Activated naive CD4-positive, alpha-beta T cell treated with Interleukin-2 at 50 U/mL for 16 hours (primary cell): ENCODE data around the gene SLC39A13.
A peak's percentile ranks its signal among the peaks of the same experiment; 100 is the strongest.

Source experiments
- DNase-seq: peaks from one replicate; pipeline ENCODE4 v3.0.0-alpha.2; 2020

The SLC39A13 gene

DNA sequence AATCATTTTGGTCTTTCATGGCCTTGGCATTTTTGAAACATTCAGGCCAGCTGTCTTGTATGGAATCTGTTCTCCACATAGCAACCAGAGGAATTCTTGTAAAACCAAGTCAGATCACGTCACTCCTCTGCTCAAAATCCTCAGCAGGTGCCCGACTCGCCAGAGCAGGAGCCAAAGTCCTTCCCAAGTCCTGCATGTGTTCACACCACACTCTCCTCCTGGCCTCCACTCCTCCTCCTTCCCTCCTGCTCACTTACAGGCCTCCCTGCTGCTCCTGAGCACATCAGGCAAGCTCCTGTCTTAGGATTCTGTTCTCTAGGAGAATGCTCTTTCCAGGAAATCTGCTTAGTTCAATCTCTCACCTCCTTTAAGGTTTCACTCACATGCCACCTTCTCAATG is 24.8 kb downstream of the SLC39A13 start:
- DNase-seq: no peak

DNA sequence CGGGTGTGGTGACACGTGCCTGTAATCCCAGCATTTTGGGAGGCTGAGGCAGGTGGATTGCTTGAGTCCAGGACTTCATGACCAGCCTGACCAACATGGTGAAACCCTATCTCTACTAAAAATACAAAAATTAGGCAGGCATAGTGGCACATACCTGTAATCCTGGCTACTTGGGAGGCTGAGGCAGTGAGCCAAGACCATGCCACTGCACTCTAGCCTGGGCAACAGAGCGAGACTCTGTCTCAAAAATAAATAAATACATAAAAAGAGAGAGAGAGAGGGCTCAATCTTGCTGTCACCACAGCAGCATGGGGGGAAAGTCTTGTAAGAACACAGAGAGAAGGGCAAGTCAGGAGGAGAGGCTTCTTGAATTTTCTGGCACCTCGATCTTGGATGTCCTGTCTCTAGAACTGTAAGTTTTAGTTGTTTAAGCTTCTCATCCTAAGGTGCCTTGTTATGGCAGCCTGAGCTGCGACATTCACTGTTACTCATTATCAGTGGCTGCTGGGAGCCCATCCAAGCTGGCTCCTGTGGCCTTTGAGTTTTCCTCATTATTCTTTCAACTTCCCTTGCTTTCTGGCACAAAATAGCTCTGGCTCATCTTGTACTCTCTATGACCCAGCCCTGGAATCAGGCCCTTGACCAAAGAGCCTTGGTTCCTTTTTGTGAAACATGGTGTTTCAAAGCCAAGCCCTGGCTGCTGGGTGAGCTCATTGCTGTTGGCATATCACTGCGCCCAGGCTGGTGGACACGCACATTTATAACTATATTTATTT is 25.8 kb downstream of the SLC39A13 start:
- no peak for DNase-seq

DNA sequence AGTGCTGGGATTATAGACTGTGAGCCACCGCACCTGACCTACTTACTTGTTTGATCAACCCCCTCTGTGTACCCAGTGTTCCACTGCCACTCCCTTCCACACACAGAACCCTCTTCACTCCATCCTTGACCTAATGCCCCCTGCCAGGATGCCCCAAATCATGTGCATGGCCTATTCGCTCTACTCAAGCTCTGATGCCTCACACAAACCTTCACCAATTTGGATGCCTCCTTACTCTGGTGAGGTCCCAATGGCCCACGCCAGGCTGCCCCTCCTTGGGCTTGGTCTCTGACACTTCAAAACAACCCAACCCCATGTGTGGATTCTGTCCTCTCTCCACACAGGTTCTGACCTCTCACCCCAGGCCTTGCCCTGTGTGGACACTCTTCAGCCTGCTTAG is 27.3 kb downstream of the SLC39A13 start:
- no peak for DNase-seq

DNA sequence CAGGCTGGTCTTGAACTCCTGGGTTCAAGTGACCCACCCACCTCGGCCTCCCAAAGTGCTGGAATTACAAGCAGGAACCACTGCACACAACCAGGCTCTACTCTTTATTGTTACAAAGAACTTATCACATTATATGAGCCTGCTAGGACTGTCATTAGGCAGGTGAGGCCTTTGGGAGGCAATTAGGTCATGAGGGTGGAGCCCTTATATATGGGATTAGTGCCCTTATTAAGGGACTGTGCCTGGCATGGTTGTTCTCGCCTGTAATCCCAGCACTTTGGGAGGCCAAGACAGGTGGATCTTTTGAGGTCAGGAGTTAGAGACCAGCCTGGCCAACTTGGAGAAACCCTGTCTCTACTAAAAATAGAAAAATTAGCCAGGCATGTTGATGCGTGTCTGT is 28.3 kb downstream of the SLC39A13 start:
- DNase-seq: no peak

DNA sequence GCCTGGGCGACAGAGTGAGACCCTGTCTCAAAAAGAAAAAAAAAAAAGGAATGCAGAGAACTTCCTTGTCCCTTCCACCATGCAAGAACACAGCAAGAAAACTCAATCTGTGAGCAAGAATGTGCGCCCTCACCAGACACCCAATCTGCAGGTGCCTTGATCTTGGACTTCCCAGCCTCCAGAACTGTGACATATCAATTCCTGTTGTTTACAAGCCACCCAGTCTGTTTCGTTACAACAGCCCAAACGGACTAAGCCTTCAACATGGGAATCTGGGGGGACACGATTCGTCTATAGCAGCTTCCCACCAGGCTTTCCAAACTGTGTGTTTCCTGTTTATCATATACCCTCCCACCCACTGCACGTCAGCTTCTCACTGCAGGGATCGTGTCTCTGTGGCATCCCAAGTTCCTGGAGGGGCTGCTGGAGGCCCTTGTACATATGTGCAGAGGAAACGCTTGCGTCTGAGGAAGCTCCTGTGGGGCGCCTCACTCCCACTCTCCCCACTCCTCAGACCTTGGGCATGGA is 28.9 kb downstream of the SLC39A13 start:
- DNase-seq: no peak

DNA sequence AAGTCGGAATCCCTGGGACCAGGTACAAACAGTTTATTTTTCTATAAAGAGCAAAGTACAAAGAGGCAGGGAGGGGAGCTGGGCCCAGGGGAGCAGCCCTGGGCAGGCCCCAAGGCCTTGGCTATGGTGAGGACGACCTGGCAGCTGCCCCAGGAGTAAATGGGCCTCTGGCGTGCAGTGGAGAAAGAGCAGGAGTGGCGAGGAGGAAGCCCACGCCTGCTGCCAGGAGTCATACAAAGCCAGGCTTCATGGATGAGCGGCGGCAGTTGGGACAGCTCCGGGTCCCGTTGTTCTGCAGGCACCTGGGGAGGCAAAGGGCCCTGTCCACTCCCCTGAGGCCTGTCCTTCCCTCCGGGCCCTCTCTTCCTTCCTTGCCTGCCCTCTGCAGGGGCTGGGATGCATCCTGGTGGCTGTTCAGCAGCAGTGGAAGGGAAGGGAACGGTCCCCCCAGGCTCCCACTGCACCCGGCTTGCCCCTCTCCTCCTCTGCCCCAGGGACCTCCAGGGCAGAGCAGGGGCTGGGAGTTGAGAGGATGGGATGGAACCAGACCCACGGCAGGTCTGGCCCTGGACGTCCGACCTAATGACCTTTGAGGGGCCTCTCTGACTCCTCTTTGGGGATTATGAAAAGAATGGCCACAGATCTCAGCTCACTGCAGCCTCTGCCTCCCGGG is 29.5 kb downstream of the SLC39A13 start:
- DNase-seq: no peak

DNA sequence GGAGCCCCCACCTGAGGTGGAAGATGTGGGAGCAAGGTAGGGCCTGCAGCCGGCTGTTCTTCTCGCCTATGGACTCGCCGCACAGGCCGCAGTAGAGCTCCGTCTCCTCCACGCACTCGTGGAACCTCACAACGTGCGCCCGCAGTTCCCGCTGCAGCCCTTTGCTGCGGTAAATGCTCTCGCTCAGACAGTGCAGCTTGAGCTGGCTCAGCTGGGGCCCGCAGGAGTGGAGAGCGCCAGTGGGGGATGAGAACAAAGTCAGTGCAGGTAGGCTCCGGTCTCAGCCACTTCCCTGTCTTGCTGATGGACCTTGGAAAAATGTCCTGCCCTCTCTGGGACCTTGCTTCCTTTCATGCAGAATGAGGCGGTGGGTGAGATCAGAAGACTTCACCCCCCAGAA is 30.3 kb downstream of the SLC39A13 start:
- DNase-seq: no peak

DNA sequence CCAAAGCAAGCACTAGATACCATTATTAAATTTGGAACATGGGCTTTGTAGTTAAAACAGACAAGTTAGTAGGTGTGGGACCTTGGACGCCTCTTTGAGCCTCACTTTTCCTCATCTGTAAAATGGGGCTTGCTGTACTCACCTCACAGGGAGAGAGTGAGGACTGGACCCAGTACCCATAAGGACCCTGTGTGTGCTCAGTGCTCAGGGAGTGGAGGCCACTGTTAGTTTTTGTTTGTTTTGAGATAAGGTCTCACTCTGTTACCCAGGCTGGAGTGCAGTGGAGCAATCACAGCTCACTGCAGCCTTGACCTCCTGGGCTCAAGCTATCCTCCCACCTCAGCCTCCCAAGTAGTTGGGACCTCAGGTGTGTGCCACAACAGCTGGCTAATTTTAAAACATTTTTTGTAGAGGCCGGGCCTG is 31.7 kb downstream of the SLC39A13 start:
- DNase-seq: no peak

DNA sequence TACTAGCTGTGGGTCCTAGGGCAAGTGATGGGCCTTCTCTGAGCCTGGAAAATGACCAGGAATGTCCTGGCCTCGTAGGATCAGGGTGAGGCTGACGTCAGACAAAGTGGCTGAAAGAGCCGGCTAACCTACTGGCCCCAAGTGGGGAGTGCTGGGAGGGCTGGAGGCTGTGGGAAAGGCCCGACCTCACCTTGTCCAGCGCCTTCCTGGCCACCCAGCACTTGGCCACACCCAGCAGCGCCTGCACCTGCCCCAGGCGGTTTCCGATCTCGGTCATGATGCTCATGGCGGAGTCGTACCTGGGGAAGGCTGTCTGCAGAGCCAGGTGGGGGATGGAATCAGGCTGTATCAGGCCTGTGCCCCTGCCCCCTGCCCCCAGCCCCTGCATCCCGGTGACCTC is 33.0 kb downstream of the SLC39A13 start:
- no peak for DNase-seq

DNA sequence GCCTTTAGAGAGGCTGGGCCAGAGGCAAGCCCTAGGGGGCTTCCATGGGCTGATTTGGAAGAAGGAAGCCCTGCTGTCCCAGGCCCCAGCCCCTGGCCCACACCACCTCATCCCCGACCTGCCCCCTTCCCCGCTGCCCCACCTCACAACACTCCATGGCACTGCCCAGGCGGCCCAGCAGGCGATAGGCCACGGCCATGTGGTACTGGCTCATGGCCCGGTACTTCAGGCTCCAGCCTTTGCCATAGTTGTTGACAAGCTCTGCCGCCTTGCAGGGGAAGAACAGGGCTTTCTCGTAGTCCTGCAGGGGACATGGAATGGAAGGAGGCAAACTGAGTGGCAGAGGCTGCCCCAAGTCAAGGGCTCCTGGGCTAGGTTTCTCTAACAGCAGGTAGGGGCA is 34.1 kb downstream of the SLC39A13 start:
- DNase-seq: no peak

DNA sequence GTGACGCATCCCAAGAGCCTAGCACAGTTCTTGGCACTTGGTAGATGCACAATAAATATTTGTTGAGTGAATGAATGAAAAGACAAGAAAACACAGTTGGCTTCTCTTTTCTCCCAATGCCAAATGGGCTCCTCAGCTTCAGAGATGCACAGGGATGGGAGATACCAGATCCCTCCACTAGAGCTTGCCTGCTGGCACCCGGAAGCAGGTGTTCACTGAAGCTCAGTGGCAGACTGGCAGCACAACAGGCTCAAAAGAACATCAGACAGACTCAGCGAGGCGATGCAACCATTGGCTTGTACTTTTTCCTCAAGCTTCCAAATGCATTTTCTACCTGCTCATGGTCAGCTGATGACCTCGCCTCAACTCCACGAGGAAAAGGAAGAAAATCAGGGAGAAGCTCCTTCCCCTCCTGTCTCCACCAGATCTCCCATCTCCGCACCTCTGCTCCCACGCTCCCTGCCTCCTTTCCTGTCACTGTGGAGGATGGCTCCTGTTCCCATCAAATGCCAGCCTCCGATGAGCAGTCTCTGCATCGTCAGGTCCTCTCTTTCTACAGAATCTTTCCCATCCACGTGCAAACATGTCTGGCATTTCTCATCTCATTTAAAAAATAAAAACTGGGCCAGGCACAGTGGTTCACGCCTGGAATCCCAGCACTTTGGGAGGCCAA is 34.8 kb downstream of the SLC39A13 start:
- no peak for DNase-seq

DNA sequence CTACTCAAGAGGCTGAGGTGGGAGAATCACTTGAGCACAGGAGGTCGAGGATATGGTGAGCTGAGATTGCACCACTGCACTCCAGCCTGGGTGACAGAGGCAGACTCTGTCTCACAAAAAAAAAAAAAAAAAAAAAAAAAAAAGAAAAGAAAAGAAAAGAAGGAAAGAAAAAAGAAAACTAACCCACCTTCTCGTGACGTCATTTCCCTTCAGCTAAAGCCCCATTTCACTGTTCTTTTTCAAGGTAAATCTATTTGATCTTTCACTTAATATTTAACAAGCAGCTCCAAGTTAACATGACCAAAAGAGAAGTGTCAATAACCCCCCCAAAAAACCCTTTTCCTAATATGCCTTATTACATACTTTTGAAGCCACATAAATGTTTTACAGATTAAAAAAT is 35.4 kb downstream of the SLC39A13 start:
- no peak for DNase-seq

DNA sequence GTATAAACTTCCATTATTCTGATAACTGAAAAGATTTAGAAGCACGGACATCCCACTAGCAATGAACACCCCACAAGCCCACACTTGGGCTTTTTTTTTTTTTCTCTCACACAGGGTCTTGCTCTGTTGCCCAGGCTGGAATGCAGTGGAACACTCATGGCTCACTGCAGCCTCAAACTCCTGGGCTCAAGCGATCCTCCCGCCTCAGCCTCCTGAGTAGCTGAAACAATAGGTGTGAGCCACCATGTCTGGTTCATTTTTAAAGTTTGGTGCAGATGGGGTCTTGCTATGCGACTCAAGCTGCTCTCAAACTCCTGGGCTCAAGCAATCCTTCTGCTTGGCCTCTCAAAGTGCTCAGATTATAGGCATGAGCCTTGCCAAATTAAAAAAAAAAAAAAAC is 37.5 kb downstream of the SLC39A13 start:
- DNase-seq: no peak

DNA sequence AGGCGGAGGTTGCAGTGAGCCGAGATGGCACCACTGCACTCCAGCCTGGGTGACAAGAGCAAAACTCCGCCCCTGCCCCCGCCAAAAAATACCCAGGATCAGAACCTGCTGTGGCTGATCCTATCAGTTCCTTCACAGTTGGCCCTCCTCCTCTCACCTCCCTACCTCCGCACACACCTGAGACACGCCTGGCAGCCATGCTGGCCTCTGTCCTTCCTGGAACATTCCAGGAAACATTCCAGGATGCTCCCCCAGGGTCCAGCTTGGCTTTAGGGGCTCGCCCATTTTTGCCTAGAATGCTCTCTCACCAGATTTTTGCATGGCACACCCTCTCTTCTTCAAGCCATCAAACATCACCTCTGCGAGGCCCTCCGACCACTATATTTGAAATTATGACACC is 38.4 kb downstream of the SLC39A13 start:
- DNase-seq: no peak

DNA sequence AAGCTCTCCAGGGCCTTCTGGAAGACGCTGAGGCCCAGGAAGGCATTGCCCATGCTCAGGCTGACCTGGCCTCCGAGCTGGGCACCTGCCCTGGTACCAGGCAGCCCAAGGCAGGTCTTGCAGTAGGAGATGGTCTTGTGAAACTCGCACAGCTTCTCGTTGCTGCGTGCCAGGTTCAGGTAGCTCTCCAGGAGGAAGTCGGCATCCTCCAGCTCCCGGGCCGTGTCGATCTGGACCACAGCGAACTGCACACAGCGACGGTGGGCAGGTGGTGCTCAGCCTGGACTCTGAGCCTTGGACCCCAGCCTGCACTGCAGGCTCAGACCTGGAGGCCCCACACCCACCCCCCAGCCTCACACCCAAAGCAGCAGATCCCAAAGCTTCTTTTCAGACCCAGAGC is 39.5 kb downstream of the SLC39A13 start:
- DNase-seq: no peak

DNA sequence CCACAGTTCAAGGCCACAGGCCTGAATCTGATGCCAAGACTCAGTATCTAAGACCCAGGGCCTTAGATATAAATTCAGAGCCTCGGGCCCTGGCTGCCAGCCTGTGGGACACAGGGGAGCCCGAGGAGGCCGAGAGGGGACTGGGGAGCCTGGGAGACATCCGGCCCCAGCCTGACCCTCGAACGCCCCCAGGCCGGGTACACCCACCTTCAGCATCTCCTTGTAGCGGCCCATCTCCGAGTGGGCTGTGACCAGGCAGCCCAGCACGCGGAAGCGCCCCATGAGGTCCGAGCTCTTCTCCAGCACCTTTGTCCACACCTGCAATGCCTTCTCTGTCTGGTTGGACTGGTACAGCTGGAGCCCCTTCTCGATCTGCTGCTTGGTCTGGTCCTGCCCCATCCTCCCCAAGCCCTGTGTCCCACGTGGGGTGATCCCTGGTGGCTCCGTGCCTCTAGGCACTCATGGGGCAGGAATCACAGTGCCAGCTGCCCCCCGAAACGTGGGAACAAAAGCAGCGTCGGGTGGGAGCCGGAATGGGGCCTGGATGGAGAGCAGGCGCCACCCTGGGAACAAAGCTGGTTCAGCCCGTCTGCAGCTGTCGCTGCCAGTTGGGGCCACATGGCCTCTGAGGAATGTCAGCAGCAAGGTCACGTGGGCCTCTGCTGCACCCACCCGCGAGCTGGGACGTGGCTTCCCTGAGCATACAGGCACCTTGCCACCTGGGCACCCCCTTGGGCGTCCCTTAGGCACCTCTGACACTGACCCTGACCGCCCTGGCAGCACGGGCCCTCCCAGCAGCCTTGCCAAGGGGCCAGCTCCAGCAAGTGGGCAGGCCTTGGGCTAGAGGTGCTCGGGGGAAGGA is 40.4 kb downstream of the SLC39A13 start, which contains the start of gene RAPSN:
Gene RAPSN, minus strand, starts transcription at position 571 of the 862 bp plus-strand sequence. Its CDS starts 172 bp downstream, at position 399.
- DNase-seq: no peak

DNA sequence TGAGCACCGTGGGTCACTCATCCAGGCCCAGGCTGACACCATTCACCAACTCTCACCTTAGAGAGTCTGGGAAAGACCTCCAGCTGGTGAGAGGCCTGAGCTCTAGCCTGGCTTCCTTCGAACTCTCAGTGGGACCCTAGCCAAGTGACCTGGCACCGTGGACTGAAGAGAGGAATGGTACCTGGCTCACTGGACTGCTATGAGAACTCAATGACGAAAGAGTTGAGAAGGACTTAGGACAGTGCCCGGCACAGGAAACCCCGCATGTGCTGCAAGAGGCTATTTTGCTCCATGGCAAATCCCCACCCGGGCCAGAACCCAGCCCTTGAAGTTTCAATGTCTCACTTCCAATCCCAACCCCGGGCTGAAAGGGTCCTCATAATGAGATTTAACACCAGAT is 41.2 kb downstream of the SLC39A13 start:
- no peak for DNase-seq

DNA sequence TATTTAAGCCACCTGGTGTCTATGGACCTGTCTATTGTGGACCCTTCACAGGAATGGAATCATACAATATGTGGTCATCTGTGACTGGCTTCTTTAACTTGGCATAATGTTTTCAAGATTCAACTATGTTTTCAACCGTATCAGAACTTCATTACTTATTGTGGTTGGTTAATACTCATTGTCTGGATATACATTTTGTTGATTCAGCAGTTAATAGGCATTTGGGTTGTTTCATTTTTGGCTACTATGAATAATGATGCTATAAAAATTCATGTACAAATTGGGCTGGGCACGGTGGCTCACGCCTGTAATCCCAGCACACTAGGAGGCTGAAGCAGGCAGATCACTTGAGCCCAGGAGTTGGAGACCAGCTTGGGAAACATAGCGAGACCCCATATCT is 43.0 kb downstream of the SLC39A13 start:
- no peak for DNase-seq

DNA sequence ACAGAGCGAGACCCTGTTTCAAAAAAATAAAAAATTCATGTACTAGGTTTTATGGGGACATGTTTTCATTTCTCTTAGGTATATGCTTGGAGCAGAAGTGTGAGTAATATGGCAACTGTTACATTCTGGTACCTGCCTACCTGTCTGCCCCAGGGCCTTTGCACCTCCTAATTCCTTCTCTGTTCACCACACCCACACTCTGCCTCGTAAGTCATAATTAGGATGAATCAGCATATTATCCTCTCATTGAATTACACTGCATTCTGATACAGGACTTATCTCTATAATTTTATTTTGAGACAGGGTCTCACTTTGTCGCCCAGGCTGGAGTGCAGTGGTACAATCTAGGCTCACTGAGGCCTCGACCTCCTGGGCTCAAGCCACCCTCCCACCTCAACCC is 43.6 kb downstream of the SLC39A13 start:
- no peak for DNase-seq

DNA sequence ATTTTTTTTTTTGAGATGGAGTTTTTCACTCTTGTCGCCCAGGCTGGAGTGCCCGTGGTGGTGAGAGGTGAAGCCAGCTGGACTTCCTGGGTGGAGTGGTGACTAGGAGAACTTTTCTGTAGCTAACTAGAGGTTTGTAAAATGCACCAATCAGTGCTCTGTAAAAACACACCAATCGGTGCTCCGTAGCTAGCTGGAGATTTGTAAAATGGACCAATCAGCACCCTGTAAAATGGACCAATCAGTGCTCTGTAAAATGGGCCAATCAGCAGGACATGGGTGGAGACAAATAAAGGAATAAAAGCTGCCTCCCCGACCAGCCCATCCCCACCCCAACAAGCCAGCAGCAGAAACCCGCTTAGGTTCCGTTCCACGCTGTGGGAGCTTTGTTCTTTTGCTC is 45.0 kb downstream of the SLC39A13 start:
- no peak for DNase-seq

DNA sequence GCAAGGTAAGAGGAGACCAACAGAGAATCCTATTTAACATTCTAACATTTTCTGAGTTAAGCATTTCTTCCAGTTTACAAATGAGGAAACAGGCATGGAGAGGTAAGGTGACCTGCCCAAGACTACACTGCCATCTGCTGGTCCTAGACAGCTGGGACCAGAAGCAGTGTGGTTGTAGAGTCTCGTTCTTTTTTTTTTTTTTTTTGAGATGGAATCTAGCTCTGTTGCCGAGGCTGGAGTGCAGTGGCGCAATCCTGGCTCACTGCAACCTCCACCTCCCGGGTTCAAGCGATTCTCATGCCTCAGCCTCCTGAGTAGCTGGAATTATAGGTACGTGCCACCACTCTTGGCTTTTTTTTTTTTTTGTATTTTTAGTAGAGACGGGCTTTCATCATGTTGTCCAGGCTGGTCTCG is 45.9 kb downstream of the SLC39A13 start:
- DNase-seq: peak; percentile 60

DNA sequence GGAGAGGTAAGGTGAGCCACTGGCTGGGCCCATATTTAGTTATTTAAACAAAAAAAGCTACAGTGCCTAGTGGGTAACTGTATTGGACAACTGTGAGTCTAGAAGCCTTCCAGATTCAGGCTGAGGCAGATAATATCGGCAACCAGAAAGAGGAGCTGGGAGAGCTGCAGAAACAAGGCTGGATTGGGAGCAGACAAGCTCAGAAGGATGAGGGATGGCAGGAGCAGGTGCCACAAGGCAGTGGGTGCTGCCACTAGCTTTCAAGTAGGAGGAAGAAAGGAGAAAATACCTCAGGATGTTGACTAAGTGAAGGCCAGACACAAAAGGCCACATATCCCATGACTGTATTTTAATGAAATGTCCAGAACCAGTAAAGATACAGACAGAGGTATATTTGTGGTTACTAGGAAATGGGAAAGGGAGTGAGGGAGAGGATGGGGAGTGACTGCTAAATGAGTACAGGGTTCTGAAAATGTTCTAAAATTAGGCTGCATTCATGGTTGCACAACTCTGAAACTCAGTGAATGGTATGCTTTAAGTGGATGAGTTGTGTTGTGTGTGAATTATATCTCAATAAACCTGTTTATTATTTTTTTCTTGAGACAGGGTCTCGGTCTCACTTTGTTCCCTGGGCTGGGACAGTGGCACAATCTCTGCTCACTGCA is 52.3 kb downstream of the SLC39A13 start:
- DNase-seq: no peak
